Mesodermal cell (in vitro differentiated cells): ENCODE measurements around the gene TMPRSS7.

Experiments used
- H3K27ac ChIP-seq: 2 replicates; pipeline ENCODE4 v1.7.0; 2013; ENCODE audit warnings: mild to moderate bottlenecking, low read depth, low read length, moderate library complexity; ENCODE audit not compliant: severe bottlenecking
- H3K36me3 ChIP-seq: 2 replicates; pipeline ENCODE4 v1.7.1; 2013; ENCODE audit warnings: mild to moderate bottlenecking, low read length, moderate library complexity; ENCODE audit not compliant: control insufficient read depth, insufficient read depth
- H3K4me1 ChIP-seq: one replicate; pipeline ENCODE4 v1.7.1; 2013; ENCODE audit warnings: mild to moderate bottlenecking, low read length; ENCODE audit not compliant: insufficient read depth, control insufficient read depth, poor library complexity, severe bottlenecking
- H3K4me3 ChIP-seq: 2 replicates; pipeline ENCODE4 v1.7.0; 2013; ENCODE audit warnings: low read length, control low read depth, mild to moderate bottlenecking; ENCODE audit not compliant: insufficient read depth, poor library complexity, severe bottlenecking; ENCODE audit errors: extremely low read depth
- H3K9me3 ChIP-seq: 2 replicates; pipeline ENCODE4 v1.7.1; 2013; ENCODE audit warnings: mild to moderate bottlenecking, low read length, moderate library complexity; ENCODE audit not compliant: control insufficient read depth
- WGBS, 2 experiments: methylation state at CpG; one replicate each; pipeline ENCODE4 v1.1.5; 2013; ENCODE audit warnings: missing lambda C conversion rate in 2 of 2; ENCODE audit not compliant: insufficient coverage in 2 of 2; 5-methylcytosine and 5-hydroxymethylcytosine counted together

TMPRSS7 gene

DNA sequence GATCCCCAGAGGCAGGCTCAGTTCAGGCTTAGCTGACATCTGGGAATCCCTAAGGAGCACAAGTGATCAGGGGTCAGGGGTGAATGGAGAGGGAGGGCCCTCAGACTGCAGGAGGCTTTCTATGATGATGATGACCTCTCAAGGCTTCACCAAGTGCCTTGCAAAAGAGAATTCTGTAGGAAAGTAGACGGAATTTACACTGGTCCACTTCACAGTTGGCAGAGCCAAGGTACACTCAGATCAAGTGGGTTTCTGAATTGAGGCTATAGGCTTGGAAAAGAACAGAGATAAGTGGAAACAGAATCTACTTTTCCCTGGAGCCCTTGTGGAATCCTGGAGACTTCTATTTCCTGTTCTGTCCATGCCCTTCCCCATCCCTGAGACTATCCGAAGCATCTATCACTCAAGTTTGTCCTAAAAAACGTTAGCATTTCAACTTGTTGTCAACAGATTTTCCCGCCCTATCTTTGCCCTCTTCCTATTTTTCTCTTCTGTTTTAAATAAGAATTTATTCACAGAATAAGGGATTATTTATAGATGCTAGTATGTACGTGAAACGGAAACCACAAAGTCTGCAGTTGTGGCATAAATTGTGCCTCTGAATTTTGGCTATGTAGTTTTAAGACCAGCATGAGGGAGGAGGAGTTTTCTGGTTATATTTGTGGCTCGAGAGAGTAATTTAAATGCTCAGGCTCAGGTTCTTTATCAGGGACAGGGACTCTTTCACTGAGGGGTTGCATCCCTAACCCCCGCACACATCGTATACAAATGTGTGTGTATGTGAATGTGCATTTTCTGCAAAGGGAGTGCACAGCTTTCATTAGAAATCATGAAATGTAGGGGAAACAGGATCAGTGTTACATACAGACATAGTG is 85.7 kb downstream of the TMPRSS7 start:
- no peak overlapping the region for H3K27ac ChIP-seq
- H3K36me3 ChIP-seq, result peaks cover 23% of the 10 kb centered on the region
- WGBS, 2 experiments, result 85 to 93% methylated on average over 5 to 6 of the region's 9 CpGs
- no peaks in the 10 kb centered on the region for H3K9me3 ChIP-seq
- no peak overlapping the region for H3K4me3 ChIP-seq
- H3K4me1 ChIP-seq, result no peaks in the 10 kb centered on the region

DNA sequence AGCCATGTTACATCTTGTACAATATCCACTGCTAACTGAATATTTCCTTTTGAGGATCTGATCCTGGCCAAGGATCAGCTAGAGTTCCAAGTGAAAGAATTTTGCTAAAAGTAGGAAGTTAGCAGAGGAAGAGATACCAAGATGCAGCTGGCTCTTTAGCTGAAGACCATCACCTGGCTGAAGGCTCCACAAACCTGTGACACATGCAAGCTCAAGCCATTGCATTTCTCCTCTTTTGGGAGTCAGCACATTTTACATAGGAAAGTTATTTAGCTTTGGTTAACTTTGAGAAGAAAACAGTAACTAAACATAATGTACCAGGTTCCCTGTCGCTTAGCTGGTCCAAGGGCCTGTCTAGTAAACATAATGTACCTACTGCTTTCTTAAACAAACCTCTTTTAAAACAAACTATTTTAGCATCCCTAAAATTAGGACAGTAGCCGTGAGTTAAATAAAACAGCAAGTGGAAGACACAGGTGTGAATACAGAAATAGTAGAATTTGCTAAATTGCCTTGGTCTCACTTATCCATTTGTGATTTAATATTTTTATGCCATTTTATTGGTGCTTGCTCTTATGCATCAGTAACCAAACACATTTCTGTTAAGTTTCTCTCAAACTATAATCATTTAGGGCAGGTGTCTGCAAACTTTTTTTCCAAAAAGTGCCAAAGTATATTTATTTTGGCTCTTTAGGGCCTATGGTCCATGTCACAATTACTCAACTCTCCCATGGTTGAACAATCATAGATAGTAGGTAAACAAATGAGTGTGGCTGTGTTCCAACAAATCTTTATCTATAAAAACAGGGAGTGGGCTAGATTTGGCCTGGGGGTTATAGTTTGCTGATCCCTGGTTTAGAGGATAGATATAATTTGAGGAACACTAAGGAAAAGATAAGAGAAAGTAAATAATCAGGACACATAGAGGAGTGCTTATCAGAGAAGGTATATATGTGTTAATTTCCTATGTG is 87.3 kb downstream of the TMPRSS7 start:
- Histone ChIP-seq H3K27ac (no peak overlapping the region), H3K4me1 (peaks cover 10% of the 10 kb centered on the region), H3K4me3 (no peak overlapping the region), H3K9me3 (no peaks in the 10 kb centered on the region), H3K36me3 (peaks cover 12% of the 10 kb centered on the region)
- 83% methylated on average over 1 of the region's 2 CpGs; no CpG with 5 or more reads in 1 of the 2 experiments for WGBS, 2 experiments

DNA sequence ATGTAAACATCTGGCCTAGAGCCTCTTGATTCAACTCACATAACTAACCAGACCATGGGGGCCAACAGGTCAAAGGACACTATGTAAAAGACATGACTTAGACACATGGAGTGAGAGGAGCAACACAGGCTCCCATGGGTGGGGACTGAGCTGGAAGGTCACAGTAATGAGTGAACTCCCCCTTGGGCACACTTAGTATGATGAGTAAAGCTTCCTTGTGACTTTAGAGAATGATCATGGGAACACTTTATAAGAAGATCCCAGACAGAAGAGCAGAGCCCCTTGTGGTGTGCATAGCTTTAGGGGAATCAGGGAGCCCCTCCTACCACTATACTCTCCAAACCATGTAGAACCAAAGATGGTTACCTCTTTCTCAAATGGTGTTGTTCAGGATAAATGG is 88.3 kb downstream of the TMPRSS7 start:
- Histone ChIP-seq H3K27ac (no peak overlapping the region), H3K4me1 (peaks cover 10% of the 10 kb centered on the region), H3K4me3 (no peak overlapping the region), H3K36me3 (peaks cover 6% of the 10 kb centered on the region), H3K9me3 (no peaks in the 10 kb centered on the region)

GRCh38 chr3:112123548-112123947 is 89.0 kb downstream of the TMPRSS7 start:
- Histone ChIP-seq H3K27ac (no peak overlapping the region), H3K4me1 (peaks cover 10% of the 10 kb centered on the region), H3K36me3 (peaks cover 6% of the 10 kb centered on the region), H3K9me3 (no peaks in the 10 kb centered on the region), H3K4me3 (no peak overlapping the region)
- WGBS, 2 experiments, result 100% methylated on average over 2 of the region's 2 CpGs

DNA sequence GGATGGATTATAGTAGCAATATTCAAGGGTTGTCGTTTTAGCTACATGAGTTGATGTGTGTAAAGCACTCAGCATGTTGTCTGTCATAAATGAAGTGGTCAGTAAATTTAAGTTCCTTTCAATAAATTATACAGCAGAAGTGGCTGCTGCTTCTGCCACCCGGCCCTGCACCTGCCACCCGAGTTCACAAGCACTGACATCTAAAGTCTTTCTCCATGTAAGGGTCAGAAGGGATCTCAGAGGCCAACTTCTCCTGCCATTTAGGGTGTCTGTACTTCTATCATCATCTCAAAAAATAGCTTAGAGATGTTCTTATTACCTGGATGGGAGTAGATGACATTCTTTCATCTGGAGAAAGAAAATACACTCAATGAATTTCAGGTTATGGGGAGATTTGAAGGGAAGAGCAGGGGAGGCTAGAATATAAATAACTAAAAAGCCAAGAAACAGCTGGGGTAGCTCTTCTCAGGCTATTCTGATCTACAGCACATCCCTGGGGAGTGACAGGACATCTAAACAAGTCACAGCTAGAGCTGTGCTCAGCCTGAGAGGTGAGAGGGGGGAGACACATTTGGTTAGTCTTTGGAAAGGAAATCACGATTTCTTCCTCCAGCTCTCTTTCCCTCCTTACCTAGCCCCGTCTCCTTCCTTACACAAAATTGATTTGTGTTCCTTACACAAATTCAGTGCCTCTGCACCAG is 90.5 kb downstream of the TMPRSS7 start:
- H3K4me1 ChIP-seq, result peaks cover 17% of the 10 kb centered on the region
- no peak overlapping the region for H3K4me3 ChIP-seq
- no peak overlapping the region for H3K27ac ChIP-seq
- 60 to 100% methylated on average over 1 to 2 of the region's 5 CpGs for WGBS, 2 experiments
- H3K36me3 ChIP-seq, result peaks cover 10% of the 10 kb centered on the region
- H3K9me3 ChIP-seq, result no peaks in the 10 kb centered on the region

- H3K4me3 ChIP-seq, result no peak overlapping the region
- H3K4me1 ChIP-seq, result peaks cover 17% of the 10 kb centered on the region
- peaks cover 10% of the 10 kb centered on the region for H3K36me3 ChIP-seq
- H3K9me3 ChIP-seq, result no peaks in the 10 kb centered on the region
- H3K27ac ChIP-seq, result peak overlapping the region; percentile 43
- 40 to 60% methylated on average over 1 of the region's 1 CpG for WGBS, 2 experiments
These were observed 92.0 kb downstream of the TMPRSS7 start for GRCh38 chr3:112126511-112126911.

GRCh38 chr3:112127522-112128494 is 93.3 kb downstream of the TMPRSS7 start:
- no peak overlapping the region for H3K27ac ChIP-seq
- H3K4me3 ChIP-seq, result no peak overlapping the region
- peaks cover 17% of the 10 kb centered on the region for H3K4me1 ChIP-seq
- H3K9me3 ChIP-seq, result no peaks in the 10 kb centered on the region
- WGBS, 2 experiments, result 89 to 100% methylated on average over 3 to 5 of the region's 10 CpGs
- H3K36me3 ChIP-seq, result peaks cover 10% of the 10 kb centered on the region

DNA sequence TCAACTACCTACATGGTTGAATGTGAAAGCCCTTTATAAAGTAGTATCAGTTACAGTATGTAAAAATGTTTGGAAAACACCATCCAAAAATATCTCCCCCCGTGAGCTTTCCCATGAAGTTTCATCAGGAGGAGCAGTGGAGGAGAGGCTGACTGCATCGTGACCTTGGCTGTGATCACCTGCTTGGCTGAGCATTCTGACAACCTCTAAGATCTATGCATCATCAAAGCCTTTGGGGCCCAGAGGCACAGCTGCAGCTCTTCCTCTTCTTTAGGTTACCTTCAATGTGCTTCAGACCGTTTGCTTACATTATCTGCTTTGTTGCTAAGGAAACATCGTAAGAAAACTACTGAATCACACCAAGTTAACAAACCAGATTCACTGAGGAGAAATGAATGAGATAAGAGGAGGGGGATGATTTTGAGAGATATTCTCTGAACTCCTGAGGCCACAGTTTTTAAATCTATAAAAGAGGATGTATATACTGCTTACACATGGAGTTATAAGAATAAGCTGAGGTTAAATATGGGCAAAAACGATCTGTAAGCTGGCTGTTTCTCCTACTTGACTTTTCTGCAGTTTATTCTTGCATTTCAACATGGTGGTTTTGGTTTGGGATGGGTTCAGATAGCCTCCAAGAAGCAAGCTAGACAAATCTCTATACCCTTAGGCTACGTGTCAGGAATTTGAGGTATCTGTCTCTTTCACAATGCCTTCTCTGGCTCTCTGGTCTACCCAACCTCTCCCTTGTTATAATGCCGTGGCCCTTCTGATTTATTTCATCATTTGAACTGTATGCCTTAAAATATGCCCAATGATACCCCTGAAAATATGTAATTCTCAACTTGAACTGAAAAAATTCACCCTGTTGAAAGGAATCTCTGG is 94.5 kb downstream of the TMPRSS7 start:
- Histone ChIP-seq H3K36me3 (peaks cover 5% of the 10 kb centered on the region), H3K4me3 (no peak overlapping the region), H3K4me1 (peaks cover 17% of the 10 kb centered on the region), H3K9me3 (no peaks in the 10 kb centered on the region), H3K27ac (no peak overlapping the region)
- WGBS, 2 experiments, result 74 to 78% methylated on average over 3 to 4 of the region's 7 CpGs

DNA sequence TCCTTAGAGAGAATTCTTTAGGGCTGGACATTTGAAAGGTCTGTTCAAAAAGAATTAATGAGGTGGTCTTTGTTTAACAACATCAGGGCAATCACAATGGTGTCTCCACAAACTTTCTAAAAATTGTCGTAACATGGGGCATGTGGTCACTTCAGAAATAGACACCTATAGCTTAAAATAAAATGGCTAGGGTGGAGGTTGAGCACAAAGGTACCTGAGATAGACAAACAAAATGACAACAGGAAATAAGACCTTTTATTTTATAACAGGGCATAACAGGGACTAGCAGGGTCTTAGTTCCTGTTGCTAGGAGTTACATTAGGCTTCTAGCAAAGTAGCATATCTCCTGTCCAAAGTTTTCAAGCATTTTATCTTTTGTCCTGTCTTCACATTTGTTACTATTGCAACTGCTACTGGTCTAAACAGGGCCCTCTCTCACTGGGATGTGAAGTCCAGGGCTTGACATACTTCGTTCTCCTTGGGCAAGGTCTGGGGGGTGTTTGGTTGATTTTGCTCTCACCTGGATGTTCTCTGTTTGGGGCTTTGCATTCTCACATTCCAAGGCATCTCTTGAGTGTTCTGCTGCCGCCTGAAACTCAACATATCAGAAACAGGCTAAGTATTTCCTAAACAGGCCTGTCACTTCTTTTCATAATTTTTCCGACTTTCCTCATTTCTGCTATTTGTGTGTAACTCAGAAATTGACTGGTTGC is 95.5 kb downstream of the TMPRSS7 start:
- no peak overlapping the region for H3K4me3 ChIP-seq
- H3K36me3 ChIP-seq, result peaks cover 5% of the 10 kb centered on the region
- no peaks in the 10 kb centered on the region for H3K9me3 ChIP-seq
- H3K27ac ChIP-seq, result no peak overlapping the region
- peaks cover 17% of the 10 kb centered on the region for H3K4me1 ChIP-seq
- WGBS, 2 experiments, result 85 to 86% methylated on average over 2 to 3 of the region's 4 CpGs
